Ammon's horn (tissue), 1 donor: ENCODE data around the gene HPD.
"Not testable (repeated sequence)": the region's sequence is repeated elsewhere in the genome, so short reads cannot be mapped to it uniquely, and the experiment has no call there.

ENCODE experiments used
- DNase-seq: peaks from one replicate; pipeline ENCODE4 v3.0.0-alpha.2; 2016; ENCODE audit warnings: low spot score

The HPD gene

GRCh38 chr12:121858662-121859572 is at the start of gene HPD:
TSS of gene HPD (minus strand) at chr12:121858859. CDS start at chr12:121858823, 36 bp downstream.
- peak; percentile 19 for DNase-seq

GRCh38 chr12:121905746-121906145 is 47.1 kb upstream of the HPD start:
- DNase-seq = no peak

- DNase-seq = no peak
Observed at GRCh38 chr12:121903202-121903601, 44.5 kb upstream of the HPD start.

- DNase-seq = no peak
Observed at GRCh38 chr12:121899590-121899989, 40.9 kb upstream of the HPD start.

GRCh38 chr12:121898287-121898686 is 39.6 kb upstream of the HPD start:
- DNase-seq = no peak

DNA sequence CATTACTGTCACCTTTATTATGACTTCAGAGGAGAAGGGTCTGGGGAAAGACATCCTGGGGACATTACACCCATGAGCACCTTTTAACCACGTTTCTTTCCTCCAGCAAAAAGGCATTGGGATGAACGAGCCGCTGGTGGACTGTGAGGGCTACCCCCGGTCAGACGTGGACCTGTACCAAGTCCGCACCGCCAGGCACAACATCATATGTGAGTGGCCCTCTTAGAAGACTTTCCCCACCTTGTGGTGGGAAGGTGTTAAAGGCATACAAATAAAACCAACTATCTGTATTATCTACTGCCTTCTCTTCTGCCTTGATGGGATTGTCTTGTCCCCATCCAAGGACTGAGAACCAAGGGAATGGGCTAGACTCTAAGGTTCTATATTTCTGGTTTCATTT is 36.0 kb upstream of the HPD start:
- no peak for DNase-seq

GRCh38 chr12:121893961-121894460 is 35.4 kb upstream of the HPD start:
- DNase-seq = peak; percentile 15

GRCh38 chr12:121892673-121893561 is 34.3 kb upstream of the HPD start:
- no peak for DNase-seq

- not testable (repeated sequence) for DNase-seq
Observed at GRCh38 chr12:121889661-121890060, 31.0 kb upstream of the HPD start.

GRCh38 chr12:121889274-121889624 is 30.6 kb upstream of the HPD start:
- no peak for DNase-seq

- DNase-seq = peak; percentile 98
Observed at GRCh38 chr12:121888478-121889273, 30.0 kb upstream of the HPD start, which contains the start of gene PSMD9. TSS of gene PSMD9 (plus strand) at chr12:121888790. CDS start at chr12:121888857, 67 bp downstream.

DNA sequence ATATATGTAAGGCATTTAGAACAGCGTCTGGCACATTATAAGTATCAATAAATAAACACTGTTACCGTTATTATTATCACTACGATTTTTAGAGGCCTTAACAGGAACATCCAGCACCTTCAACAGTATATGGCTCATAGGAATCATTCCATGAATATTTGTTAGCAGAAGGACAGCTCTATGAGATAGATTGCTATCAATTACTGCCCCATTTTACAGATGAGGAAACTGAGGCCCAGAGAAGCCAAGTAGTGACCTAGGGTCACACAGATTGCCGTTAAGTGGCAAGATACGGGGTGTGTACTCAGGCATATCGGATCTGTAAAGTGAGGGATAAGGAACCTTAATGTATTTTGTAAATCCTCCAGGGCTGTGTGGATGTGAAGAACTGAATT is 29.4 kb upstream of the HPD start:
- DNase-seq = no peak

- DNase-seq = not testable (repeated sequence)
Observed at GRCh38 chr12:121885129-121885528, 26.5 kb upstream of the HPD start.

DNA sequence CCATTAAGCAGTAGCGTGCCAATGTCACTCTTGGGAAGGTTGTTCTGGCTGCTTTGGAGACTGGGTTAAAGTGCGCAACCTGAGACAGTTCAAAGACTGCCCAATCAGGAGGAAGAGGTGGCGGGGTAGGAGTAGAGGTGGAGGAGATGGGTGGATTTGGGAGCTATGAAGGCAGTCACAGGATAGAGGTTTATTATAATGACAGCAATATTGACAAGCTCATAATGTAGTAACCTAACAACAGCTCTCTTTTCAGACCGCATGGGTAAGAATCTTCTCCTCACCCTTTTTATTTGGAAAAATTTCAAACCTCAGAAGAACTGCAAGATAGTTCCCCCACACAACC is 24.6 kb upstream of the HPD start:
- DNase-seq = no peak

DNA sequence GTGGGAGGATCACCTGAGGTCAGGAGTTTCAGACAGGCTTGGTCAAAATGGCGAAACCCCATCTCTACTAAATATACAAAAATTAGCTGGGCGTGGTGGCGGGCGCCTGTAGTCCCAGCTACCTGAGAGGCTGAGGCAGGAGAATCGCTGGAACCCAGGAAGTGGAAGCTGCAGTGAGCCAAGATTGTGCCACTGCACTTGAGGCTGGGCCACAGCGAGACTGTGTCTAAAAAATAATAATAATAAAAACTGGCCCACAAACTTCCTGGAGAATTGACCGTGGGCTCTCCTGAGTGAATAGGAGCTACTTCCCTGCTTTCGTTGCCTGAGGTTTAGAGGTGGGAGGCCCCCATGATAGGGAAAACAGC is 17.4 kb upstream of the HPD start:
- DNase-seq = not testable (repeated sequence)

DNA sequence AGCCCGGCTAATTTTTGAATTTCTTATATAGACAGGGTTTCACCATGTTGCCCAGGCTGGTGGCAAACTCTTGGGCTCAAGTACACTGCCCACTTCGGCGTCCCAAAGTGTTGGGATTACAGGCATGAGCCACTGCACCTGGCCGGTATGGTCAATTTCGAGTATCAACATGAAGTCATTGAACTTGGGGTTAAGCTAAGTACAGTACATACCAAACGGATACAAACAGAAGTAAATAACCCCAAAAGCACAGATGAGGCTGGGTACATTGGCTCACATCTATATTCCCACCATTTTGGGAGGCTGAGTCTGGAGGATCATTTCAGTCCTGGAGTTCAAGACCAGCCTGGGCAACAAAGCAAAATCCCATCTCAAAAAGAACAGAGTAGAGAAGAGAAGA is 16.9 kb upstream of the HPD start:
- DNase-seq = no peak

DNA sequence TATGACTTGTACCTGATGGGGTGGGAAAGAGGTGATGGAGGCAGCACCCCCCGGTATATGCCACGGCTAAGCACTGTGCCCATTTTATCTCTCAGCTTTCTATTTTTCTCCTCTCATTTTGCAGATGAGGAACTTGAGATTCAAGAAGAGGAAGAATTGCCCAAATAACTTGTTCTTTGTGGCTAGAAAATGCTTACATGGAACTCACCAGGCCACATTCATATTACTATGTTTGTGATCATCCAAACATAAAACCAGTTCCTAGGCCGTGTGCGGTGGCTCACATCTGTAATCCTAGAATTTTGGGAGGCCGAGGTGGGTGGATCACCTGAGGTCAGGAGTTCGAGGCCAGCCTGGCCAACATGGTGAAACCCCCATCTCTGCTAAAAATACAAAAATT is 15.4 kb upstream of the HPD start:
- DNase-seq = no peak

GRCh38 chr12:121873216-121873569 is 14.5 kb upstream of the HPD start:
- DNase-seq = no peak

GRCh38 chr12:121872546-121873215 is 14.0 kb upstream of the HPD start:
- DNase-seq = peak; percentile 11

GRCh38 chr12:121871467-121871866 is 12.8 kb upstream of the HPD start:
- DNase-seq = no peak

DNA sequence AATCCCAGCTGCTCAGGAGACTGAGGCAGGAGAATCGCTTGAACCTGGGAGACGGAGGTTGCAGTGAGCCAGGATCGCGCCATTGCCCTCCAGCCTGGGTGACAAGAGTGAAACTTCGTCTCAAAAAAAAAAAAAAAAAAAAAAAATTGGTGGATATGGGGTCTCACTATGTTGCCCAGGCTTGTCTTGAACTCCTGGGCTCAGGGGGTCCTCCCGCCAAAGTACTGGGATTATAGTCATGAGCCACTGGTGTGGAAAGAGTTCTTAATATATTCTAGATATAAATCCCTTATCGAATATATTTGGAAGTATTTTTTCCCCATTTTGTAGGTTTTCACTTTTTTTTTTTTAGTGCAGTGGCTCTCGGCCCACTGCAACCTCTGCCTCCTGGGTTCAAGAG is 10.6 kb upstream of the HPD start:
- not testable (repeated sequence) for DNase-seq
